HG03460 (cell line): ENCODE data around the gene RNASE7.
"Not testable (repeated sequence)": the region's sequence is repeated elsewhere in the genome, so short reads cannot be mapped to it uniquely, and the experiment has no call there.

Source experiments
- ATAC-seq: cut with Tn5 transposase; IDR thresholded peaks from one replicate; pipeline ENCODE4 v1.9.1; 2021; ENCODE audit not compliant: unreplicated experiment

The RNASE7 gene

GRCh38 chr14:21023174-21023573 lies 19.0 kb upstream of the RNASE7 start:
- no peak for ATAC-seq

GRCh38 chr14:21023817-21024584 lies 18.2 kb upstream of the RNASE7 start:
- no peak for ATAC-seq

- ATAC-seq = no peak
Measured at GRCh38 chr14:21024585-21025370, 17.4 kb upstream of the RNASE7 start, which contains the start of gene NDRG2. NDRG2 (minus strand) TSS chr14:21025061; CDS start chr14:21023315, 1,746 bp downstream.

- ATAC-seq = no peak
Measured at GRCh38 chr14:21025371-21026273, 16.5 kb upstream of the RNASE7 start.

GRCh38 chr14:21026274-21026987 lies 15.7 kb upstream of the RNASE7 start:
- ATAC-seq = no peak

- no peak for ATAC-seq
Measured at GRCh38 chr14:21026988-21027315, 15.2 kb upstream of the RNASE7 start.

- no peak for ATAC-seq
Measured at GRCh38 chr14:21029917-21030316, 12.2 kb upstream of the RNASE7 start, which contains the start of gene TPPP2. TPPP2 (plus strand) TSS chr14:21030217; CDS start chr14:21030582, 365 bp downstream.

- ATAC-seq = no peak
Measured at GRCh38 chr14:21030531-21030930, 11.6 kb upstream of the RNASE7 start.

- ATAC-seq = no peak
Measured at GRCh38 chr14:21032326-21033132, 9.6 kb upstream of the RNASE7 start.

- no peak for ATAC-seq
Measured at GRCh38 chr14:21033133-21033698, 8.9 kb upstream of the RNASE7 start.

- no peak for ATAC-seq
Measured at GRCh38 chr14:21034707-21035106, 7.5 kb upstream of the RNASE7 start, which contains the start of gene RNASE13. RNASE13 (minus strand) TSS chr14:21034807; CDS start chr14:21034288, 519 bp downstream.

- no peak for ATAC-seq
Measured at GRCh38 chr14:21036751-21037150, 5.4 kb upstream of the RNASE7 start.

GRCh38 chr14:21037156-21037555 lies 5.0 kb upstream of the RNASE7 start:
- ATAC-seq = no peak

- ATAC-seq = no peak
Measured at GRCh38 chr14:21038441-21039422, 3.4 kb upstream of the RNASE7 start.

- no peak for ATAC-seq
Measured at GRCh38 chr14:21039585-21040369, 2.4 kb upstream of the RNASE7 start.

GRCh38 chr14:21040370-21040925 lies 1.7 kb upstream of the RNASE7 start:
- no peak for ATAC-seq

- not testable (repeated sequence) for ATAC-seq
Measured at GRCh38 chr14:21040941-21041340, 1.2 kb upstream of the RNASE7 start.
